HG03442 (cell line): ENCODE data around the gene MLLT10.
"Not testable (repeated sequence)": the region's sequence is repeated elsewhere in the genome, so short reads cannot be mapped to it uniquely, and the experiment has no call there.

Experiments used
- ATAC-seq: cut with Tn5 transposase; IDR thresholded peaks from one replicate; pipeline ENCODE4 v1.9.1; 2021; ENCODE audit warnings: mild to moderate bottlenecking, moderate library complexity; ENCODE audit not compliant: unreplicated experiment

The MLLT10 gene

GRCh38 chr10:21628645-21629044, 94.6 kb downstream of the MLLT10 start:
- ATAC-seq: not testable (repeated sequence)

DNA sequence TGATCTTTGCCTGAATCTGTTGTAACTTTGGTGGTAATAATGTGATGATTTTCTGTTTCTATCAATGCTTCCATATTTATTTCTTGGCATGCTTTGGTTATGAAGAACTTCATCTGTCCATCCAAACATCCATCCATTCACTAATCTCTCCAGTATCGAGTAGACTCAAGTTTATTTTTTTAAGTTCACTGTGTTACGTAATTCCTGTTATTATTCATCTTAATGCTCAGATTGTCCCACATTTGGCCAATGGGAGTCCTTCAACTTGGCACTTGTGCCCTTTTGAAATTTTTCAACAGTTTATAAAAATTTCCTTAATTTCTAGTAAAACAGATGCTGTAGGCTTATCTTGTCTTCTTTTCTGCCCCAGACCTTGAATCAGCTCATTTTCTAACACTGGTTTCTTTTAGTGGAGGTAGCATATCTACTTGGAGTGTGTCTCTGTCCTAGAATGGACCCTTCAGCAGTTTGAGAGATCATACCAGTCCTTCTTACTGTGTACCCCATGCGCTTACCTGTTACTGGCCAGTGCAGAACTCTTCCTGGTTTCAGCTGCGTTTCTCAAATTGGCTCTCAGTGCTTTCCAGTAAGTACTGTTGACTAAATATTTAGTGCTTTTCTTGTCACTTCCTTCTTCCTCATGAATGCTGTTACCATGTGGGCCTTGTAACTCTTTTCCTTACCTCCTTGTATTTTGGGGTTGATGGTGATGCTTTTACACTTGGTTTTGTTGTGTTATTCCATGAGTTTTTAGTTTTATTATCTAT, 100.8 kb downstream of the MLLT10 start:
- ATAC-seq: no peak

GRCh38 chr10:21637795-21638194, 103.8 kb downstream of the MLLT10 start:
- ATAC-seq: no peak

DNA sequence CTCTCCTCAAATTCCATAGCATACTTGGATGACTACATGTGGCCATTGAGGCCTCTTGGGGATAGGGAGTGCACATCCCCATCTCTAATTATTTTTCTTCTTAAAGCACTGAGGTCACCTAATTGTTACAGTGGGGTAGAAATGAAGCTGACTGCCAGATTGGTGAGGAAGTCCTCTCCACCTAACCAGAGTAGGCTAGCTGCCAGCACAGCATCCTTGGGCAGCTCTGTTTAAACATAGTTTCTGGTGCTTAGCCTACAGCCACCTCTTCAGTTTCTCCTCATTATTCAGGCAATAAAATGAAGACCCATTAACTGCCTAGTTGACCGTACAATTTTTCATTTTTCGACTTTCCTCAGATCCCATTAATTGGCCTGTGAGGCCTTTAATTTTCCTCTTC, 104.6 kb downstream of the MLLT10 start:
- no peak for ATAC-seq

- no peak for ATAC-seq
Observed at GRCh38 chr10:21648040-21648439, 114.0 kb downstream of the MLLT10 start.

DNA sequence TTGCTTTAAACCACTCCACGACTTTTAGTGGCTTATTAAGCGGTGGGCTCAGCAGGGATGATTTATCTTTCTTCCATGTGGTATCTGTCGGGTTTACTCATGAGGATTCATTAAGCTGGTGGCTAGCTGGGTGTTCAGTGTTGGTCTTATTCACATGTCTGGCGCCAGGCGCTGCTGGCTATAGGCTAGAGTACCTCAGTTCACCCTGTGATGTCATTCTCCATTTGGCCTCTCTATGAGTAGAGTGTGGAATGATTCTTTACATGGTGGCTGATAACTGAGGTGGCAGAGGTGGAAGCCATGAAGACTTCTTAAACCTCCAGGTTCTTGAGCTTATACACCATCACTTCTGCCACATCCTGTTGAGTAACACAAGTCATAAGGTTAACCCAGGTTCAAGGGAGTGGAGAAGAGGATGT, 115.4 kb downstream of the MLLT10 start:
- no peak for ATAC-seq

DNA sequence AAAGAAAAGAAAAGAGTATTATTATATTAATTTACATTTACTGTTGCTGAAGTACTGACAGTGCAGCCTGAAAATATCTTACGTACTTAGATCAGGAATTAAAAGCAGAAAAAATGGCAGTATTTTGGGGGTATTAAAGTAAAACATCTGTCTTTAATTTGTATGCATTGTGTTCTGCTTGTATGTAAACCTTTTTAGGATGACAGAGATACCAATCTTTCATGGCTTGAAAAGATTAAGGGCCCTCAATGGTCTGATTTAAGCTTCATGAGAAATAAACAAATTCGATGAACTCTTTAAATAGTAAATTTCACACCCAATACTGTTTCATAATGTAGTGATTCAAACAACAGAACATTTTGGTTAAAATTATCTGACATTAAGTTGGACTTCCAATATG, 116.3 kb downstream of the MLLT10 start:
- ATAC-seq: no peak

- ATAC-seq: no peak
Observed at GRCh38 chr10:21655236-21655635, 121.2 kb downstream of the MLLT10 start.

DNA sequence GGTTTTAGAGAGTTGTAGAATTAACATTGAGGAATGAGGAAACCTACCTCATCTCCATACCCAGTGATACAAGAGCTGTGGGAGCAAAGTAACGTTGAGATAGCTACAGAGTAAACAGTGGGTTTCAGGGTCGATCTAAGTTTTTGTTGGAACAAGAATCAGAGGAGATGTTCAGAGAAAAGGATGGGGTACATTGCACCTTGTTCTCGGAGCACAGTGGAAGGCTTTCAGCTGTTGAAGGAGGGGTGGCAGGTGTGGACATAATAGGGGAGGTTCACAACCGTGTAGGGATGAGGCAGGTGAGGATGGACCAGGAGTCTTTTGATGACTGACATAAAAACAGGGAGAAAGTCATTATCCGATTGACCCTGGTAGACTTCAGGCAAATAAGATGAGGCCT, 121.7 kb downstream of the MLLT10 start:
- ATAC-seq: no peak

- ATAC-seq: no peak
Observed at GRCh38 chr10:21661087-21661486, 127.1 kb downstream of the MLLT10 start.

- ATAC-seq: no peak
Observed at GRCh38 chr10:21661935-21662334, 127.9 kb downstream of the MLLT10 start.

DNA sequence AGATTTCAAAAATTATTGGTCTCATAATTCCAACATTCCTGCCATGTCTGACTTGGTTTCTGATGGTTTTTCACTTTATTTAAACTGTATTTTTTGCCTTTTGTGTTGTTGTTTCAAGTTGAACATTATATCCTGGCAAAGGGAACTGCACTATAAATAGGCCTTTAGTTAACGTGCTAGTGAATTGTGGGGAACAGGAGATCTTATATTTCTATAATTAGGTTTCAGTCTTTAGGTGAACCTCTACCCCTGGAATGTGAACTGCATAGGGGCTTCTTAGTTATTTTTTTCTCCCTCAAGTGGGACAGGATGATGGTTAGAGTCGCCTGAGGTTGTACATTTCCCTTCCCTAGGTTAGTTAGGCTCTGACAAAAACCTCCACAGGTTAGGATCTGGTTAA, 128.6 kb downstream of the MLLT10 start:
- no peak for ATAC-seq

- no peak for ATAC-seq
Observed at GRCh38 chr10:21668831-21669230, 134.8 kb downstream of the MLLT10 start.

DNA sequence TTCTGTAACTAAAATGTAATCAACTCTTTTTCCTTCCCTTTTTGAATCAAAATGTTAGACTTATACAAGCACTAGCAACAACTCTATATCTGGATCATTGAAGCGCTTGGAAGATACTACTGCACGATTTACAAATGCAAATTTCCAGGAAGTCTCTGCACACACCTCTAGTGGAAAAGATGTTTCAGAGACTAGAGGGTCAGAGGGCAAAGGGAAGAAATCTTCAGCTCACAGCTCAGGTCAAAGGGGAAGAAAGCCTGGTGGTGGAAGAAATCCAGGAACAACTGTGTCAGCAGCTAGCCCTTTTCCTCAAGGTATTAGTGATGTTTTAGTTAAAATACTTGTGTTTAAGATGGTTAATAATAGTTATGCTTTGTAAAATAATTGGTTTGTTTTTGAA, 136.4 kb downstream of the MLLT10 start:
- no peak for ATAC-seq

DNA sequence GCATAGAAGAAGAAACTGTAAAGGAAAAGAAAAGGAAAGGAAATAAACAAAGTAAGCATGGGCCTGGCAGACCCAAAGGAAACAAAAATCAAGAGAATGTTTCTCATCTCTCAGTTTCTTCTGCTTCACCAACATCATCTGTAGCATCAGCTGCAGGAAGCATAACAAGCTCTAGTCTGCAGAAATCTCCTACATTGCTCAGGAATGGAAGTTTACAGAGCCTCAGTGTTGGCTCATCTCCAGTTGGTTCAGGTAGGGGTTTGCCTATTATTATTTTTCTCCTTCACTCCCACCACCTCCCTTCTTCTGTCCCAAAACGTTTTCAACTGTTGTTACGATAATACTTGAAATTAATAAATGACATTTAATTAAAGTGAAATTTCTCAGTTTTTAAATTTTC, 139.6 kb downstream of the MLLT10 start:
- no peak for ATAC-seq

DNA sequence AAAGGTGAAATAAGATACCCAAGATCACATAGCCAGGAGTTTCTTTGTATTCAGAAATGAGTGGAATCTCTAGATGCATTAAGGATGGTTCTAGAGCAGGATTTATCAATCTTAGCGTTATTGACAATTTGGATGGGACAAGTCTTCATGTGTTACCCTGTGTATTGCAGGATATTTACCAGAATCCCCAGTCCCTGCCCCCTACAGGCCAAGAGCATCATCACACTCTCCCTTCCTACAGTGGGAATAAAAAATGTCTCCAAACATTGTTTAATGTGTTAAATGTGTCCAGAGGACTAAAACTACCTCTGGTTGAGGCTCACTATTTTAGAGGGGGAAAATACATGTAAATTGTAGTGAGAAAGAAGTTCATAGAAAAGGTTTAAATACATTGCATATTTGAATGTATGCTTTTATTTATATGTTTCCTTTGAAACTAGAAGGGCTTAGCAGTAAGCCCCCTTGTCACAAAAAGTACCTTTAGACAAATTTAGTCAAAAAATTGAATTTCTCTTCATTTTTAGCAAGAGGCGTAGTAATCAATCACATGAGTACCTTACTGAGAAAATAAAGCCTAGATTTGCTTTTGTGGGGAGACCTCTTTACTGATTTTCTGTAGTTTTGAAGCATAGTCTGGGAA, 141.2 kb downstream of the MLLT10 start:
- no peak for ATAC-seq

DNA sequence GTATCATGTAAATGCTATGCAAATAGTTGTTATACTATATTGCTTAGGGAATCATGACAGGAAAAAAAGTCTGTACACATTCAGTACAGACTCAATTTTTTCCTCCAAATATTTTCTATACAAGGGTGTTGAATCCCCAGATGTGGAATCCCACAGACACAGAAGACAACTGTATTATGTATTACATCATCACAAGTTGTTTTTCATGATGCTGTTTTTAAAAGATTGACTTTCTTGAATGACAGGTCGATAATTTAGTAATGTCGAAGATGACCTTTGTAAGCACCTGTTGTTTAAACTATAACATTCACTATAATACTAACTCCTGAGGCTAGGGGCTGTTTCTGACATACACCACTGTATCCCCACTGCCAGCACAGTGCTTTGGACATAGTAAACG, 143.5 kb downstream of the MLLT10 start:
- ATAC-seq: no peak

DNA sequence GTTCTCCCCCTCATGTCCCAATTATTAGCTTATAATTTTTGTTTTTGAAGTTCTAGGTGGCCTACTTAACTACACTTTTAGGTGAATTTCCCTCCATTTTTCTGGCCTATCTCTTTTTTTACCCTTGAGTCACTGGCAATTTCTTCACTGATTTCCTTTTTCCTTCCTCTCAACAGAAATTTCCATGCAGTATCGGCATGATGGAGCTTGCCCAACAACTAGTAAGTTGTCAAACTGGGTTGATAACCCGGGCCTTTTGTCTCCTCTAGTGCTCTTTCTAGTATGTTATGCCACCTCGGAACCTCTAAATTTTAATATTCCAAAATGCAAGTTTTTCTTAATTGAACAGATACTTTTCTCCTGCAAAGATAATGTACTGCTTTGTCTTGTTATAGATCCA, 147.1 kb downstream of the MLLT10 start:
- ATAC-seq: no peak

DNA sequence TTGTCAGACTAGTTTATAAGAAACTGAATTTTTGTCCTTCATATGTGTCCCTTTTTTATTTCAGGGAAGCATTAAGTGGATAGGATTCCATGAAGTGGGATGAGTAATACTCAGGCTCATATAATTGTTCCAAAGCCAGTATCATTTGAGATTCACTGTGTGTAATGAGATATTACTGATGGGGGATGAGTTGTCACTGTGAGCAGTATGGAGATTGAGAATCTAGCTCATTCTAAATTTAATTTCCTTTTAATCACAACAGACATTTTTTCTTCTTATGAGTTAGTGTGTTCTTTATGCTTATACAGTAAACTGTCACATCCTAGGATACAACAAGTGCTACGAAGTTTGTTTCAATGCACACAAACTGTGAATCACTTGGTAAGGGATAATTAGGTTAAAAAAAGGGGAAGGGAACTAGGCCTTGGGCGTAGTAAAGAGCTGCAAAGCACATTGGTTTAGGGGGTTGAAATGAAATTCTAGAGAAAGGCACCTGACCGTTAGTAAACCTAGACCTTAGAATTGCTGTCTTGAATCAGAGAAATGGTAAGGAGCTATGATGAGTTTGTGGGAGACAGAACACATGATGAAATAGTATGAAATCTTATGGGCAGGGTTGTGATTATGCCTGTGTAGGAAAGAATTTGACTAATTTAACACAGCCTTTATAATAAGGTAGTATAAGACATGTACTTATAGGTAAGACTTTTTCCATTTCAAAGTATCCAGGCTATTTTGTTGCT, 153.4 kb downstream of the MLLT10 start:
- ATAC-seq: no peak

DNA sequence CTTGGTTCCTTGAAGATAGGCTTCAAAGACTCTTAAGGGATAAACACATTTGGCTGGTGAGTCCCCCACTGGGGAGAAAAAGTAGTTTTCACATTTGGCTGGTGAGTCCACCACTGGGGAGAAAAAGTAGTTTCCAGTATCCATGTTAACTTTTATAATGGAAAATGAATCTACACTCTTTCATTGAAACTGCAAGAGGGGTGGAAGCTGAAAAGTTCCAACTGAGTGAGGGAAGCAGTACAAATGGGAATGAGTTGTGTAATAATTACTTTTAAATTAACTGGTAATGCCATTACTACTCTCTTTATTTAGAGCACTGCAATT, 153.9 kb downstream of the MLLT10 start:
- ATAC-seq: no peak

GRCh38 chr10:21688870-21689269, 154.8 kb downstream of the MLLT10 start:
- no peak for ATAC-seq

- ATAC-seq: no peak
Observed at GRCh38 chr10:21689881-21690280, 155.8 kb downstream of the MLLT10 start.
